Mesodermal cell (in vitro differentiated cells): Measurements from ENCODE around the gene MARK2.

Experiments used
- H3K27ac ChIP-seq: 2 replicates; pipeline ENCODE4 v1.7.0; 2013; ENCODE audit warnings: mild to moderate bottlenecking, low read depth, low read length, moderate library complexity; ENCODE audit not compliant: severe bottlenecking
- H3K36me3 ChIP-seq: 2 replicates; pipeline ENCODE4 v1.7.1; 2013; ENCODE audit warnings: mild to moderate bottlenecking, low read length, moderate library complexity; ENCODE audit not compliant: control insufficient read depth, insufficient read depth
- H3K4me1 ChIP-seq: one replicate; pipeline ENCODE4 v1.7.1; 2013; ENCODE audit warnings: mild to moderate bottlenecking, low read length; ENCODE audit not compliant: insufficient read depth, control insufficient read depth, poor library complexity, severe bottlenecking
- H3K4me3 ChIP-seq: 2 replicates; pipeline ENCODE4 v1.7.0; 2013; ENCODE audit warnings: low read length, control low read depth, mild to moderate bottlenecking; ENCODE audit not compliant: insufficient read depth, poor library complexity, severe bottlenecking; ENCODE audit errors: extremely low read depth
- H3K9me3 ChIP-seq: 2 replicates; pipeline ENCODE4 v1.7.1; 2013; ENCODE audit warnings: mild to moderate bottlenecking, low read length, moderate library complexity; ENCODE audit not compliant: control insufficient read depth
- WGBS, 2 experiments: methylation state at CpG; one replicate each; pipeline ENCODE4 v1.1.5; 2013; ENCODE audit warnings: missing lambda C conversion rate in 2 of 2; ENCODE audit not compliant: insufficient coverage in 2 of 2; 5-methylcytosine and 5-hydroxymethylcytosine counted together

MARK2 gene

DNA sequence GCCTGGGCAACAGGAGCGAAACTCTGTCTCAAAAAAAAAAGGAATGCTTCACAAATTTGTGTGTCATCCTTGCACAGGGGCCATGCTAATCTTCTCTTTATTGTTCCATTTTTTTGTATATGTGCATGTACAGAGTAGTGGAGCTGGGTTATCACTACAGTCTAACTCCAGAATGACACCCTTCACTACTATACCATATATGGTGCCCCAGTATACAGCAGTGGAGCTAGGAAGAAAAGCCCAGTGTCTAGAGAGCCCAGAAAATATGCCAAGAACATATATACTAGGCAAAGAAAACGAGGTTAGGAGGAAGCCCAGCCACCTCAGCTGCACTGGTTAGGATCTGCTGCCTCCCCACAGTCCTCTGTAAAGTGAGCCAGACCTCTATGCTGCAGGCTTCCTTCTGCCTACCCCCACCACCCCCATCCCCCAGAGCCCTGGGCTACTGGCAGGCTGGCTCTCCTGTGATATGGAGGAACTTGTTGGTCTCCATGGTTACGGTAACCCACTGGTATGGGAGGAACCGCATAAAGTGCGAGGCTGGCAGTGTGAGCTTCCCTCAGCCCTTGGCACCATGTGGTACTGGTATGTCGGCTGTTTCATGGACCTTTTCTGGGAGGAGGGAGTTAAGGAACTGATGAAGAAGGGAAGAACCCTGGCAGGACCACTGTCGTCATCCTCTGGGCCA is 43.8 kb downstream of the MARK2 start:
- no peaks in the 10 kb centered on the region for H3K9me3 ChIP-seq
- peak overlapping the region; percentile 43 for H3K27ac ChIP-seq
- WGBS, 2 experiments = 64 to 65% methylated on average over 6 to 7 of the region's 7 CpGs
- H3K4me3 ChIP-seq = no peak overlapping the region
- H3K4me1 ChIP-seq = peaks cover 30% of the 10 kb centered on the region
- peaks cover 22% of the 10 kb centered on the region for H3K36me3 ChIP-seq

DNA sequence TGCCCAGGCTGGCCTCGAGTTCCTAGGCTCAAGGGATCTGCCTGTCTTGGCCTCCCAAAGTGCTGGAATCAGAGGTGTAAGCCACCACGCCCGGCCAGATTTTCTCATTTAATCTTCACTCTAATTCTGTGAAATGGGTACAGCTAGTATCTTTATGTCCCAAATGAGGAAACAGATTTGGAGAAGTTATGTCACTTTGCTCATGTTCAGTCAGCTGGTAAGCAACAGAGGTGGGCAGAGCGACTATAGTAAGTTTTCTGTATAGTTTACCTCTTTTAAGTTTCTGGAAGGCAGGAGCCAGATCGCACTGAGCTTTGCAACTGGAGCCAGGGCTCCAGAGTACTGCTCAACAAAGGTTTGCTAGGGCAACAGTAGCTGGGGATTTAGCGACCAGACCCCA is 44.9 kb downstream of the MARK2 start:
- Histone ChIP-seq H3K4me3 (no peak overlapping the region), H3K27ac (peak overlapping the region; percentile 29), H3K4me1 (peaks cover 41% of the 10 kb centered on the region), H3K36me3 (peaks cover 18% of the 10 kb centered on the region), H3K9me3 (no peaks in the 10 kb centered on the region)
- 88 to 97% methylated on average over 6 of the region's 6 CpGs for WGBS, 2 experiments

DNA sequence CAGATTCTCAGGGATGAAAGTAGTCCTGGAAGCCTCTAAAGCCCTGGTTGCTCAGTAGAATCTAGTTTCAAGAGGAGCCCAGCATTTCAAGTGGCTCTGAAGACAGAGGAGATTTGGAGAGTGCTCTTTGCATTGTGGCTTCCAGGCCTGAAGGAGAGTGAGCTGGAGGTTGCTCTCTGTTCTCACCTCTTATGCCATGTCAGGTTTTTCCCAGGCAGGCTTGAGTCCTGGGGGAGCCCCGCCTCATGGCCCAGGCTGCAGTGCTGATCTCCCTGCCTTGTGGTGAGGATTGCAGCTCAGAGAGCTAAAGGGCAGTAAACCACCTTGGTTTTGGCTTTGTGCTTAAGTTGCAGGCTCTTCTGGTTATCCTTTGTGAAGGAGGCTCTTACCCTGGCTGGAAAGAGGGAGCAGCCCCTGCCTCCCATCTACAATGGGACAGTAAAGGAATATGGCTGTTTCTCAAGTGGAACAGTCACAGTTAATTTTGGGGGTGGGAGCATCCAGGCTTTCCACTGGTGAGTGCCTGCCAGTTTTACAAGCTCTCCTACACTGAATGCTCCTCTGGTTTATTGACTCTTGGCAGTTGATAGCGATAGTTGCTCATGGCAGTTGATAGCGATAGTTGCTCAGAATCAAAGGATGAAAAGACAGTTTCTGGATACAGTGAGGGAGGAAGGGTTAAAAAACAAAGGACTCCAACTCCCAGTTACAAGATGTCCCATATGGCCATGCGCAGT is 45.5 kb downstream of the MARK2 start:
- H3K27ac ChIP-seq = peak overlapping the region; percentile 29
- H3K4me3 ChIP-seq = no peak overlapping the region
- H3K9me3 ChIP-seq = no peaks in the 10 kb centered on the region
- H3K36me3 ChIP-seq = peaks cover 21% of the 10 kb centered on the region
- WGBS, 2 experiments = 94 to 100% methylated on average over 2 to 4 of the region's 4 CpGs
- H3K4me1 ChIP-seq = peaks cover 38% of the 10 kb centered on the region

DNA sequence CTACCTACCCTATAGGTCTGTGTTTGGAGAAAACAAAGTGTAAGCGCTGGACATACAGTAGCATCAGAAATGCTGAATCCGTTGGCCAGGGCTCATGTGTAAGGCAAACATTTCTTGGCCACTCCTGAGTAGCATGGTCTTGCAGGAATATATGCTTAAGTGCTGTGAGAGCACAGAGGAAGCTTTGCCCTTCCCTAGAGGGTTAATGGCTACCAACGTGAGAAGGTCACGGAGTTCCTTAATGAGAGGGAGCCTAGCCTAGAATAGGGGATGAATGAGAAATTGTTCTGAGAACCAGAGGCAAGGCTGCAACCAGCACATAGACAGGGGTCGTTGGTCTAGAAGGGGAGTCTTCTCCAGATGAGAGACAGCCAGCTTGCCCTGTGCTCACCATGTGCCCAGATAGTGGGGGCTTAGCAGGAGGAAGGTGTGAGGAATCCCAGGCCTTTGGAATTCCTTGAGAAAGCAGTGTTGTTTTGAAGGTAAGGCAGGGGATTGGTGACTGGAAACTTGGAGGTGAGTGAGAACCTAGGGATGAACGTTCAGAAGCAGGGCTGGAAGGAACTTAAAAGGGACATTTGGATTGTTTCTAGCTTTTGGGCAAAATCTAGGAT is 48.6 kb downstream of the MARK2 start:
- H3K27ac ChIP-seq = peak overlapping the region; percentile 64
- peaks cover 36% of the 10 kb centered on the region for H3K36me3 ChIP-seq
- no peak overlapping the region for H3K4me3 ChIP-seq
- WGBS, 2 experiments = 65 to 71% methylated on average over 6 of the region's 6 CpGs
- peaks cover 27% of the 10 kb centered on the region for H3K4me1 ChIP-seq
- no peaks in the 10 kb centered on the region for H3K9me3 ChIP-seq

DNA sequence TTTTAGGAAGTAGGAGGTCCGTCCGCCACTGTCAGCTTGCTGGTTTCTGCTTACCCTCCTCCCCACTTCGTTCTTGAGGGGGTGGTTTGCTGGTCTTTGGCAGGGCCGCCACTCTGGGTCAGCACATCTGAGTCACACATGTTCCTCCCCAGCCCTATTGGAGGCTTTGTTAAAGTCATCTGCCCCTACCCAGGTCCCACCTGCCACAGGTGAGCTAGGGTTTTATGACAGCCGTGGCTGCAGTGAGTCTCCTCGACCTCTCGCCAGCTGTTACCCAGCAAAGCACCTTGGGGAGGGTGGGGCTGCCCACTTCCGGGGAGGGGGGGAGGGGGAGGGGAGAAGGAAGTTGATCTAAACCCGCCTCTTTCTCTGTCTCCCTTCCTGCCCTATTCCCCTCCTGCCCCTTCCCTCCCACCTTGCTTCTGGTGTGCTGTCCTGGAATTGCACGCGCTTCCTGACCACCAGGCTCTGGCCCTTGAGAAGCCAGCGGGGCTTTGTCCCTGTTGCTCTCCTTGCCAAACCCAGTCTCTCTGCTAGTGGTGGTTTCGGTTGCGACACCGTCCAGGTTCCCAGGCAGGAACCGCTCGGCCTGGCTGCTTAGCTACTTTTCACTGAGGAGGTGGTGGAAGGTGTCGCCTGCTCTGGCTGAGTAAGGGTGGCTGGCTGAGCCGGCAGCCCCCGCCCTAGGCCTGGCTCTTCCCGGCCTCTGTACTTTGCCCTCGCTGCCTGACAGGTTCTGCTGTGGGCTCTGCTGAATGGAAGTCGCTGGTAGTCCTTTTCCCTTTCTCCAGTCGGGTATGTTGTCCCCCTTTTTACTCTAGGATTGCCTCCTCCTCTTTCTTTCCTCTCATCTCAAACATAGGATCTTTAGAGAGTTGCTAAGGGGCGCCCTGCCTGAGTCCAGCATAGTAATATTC is 49.5 kb downstream of the MARK2 start:
- Histone ChIP-seq H3K4me3 (no peak overlapping the region), H3K9me3 (no peaks in the 10 kb centered on the region), H3K36me3 (peaks cover 36% of the 10 kb centered on the region), H3K27ac (peak overlapping the region; percentile 64), H3K4me1 (peaks cover 23% of the 10 kb centered on the region)
- 62 to 64% methylated on average over 10 to 14 of the region's 25 CpGs for WGBS, 2 experiments

DNA sequence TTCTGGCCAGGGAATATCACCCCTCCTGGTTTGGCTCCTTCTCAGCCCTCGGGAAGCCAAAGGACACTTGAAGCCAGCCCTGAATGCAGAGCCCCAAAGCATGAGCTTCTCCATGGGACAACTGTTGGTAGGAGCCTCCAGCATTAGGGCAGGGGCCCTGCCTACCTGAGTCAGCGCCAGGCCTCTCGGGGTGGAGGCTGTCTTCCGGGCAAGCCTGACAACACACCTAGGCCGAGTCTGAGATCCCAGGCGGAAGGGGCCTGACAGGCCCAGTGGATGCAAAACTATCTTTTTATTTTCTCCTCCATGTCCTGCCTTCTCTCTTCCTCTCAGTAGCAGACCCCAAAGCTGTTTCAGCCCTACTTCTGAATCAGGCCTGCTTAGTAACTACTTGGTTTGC is 50.4 kb downstream of the MARK2 start:
- Histone ChIP-seq H3K27ac (no peak overlapping the region), H3K36me3 (peaks cover 34% of the 10 kb centered on the region), H3K4me3 (no peak overlapping the region), H3K4me1 (peaks cover 23% of the 10 kb centered on the region), H3K9me3 (no peaks in the 10 kb centered on the region)
- 96 to 100% methylated on average over 6 of the region's 6 CpGs for WGBS, 2 experiments

DNA sequence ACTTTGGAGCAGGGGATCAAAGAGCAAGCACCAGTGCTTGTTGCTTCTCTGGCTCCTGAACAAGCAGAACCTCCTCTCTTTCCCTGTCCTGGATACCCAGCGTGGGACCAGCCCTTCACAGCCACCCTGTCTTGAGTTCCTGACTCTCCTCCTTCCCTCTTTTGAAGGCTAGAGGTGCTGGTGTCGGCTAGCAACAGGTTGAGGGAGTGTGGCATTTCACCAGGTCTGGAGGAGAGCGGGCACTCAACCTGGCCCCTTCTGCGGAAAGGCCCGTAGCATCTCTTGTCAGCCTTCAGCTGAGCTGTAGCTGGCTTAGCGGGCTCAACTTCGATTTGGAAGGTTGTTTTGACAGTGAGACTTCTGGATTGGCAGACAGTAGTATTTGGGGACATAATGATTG is 51.5 kb downstream of the MARK2 start:
- Histone ChIP-seq H3K36me3 (peaks cover 32% of the 10 kb centered on the region), H3K4me1 (peaks cover 23% of the 10 kb centered on the region), H3K4me3 (no peak overlapping the region), H3K27ac (no peak overlapping the region), H3K9me3 (no peaks in the 10 kb centered on the region)
- WGBS, 2 experiments = 84 to 86% methylated on average over 6 of the region's 7 CpGs

DNA sequence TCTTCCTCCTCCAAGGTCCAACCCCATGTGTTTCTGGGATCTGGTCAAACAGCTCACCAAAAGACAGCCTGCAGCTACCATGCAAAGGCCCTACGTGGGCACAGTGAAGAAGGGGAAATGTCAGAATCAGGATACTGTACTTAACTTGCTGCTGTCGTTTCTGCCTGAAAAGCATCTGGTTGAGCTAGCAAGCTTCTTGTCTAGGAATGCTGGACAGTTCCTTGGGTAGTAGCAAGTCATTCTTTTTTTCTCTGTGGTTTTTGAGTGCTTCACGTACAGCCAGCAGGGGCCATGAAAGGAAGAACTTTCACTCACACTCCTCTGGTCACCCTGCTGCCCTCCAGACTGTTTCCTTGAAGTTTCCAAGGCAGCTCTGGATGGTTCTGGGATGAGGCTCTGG is 53.3 kb downstream of the MARK2 start:
- H3K4me1 ChIP-seq = peaks cover 17% of the 10 kb centered on the region
- H3K9me3 ChIP-seq = no peaks in the 10 kb centered on the region
- peaks cover 50% of the 10 kb centered on the region for H3K36me3 ChIP-seq
- no peak overlapping the region for H3K4me3 ChIP-seq
- H3K27ac ChIP-seq = no peak overlapping the region
- 75 to 100% methylated on average over 2 of the region's 3 CpGs for WGBS, 2 experiments

DNA sequence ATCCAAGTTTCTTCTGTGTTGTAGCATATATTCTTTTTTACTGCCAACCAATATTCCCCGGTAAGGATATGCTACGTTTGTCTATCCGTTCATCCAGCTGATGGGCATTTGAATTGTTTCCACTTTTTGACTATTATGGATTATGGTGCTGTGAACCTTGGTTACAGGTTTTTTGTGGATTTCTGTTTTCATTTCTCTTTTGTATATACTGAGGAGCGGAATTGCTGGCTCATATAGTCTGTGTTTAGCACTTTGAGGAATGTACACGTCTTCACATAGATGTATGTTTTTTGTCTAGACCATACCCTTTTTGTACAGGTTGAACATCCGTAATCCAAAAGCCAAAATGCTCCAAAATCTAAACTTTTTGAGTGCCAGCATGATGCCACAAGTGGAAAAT is 54.4 kb downstream of the MARK2 start:
- Histone ChIP-seq H3K9me3 (no peaks in the 10 kb centered on the region), H3K4me1 (peaks cover 6% of the 10 kb centered on the region), H3K4me3 (no peak overlapping the region), H3K27ac (no peak overlapping the region), H3K36me3 (peaks cover 61% of the 10 kb centered on the region)
- WGBS, 2 experiments = 91 to 100% methylated on average over 4 of the region's 6 CpGs

DNA sequence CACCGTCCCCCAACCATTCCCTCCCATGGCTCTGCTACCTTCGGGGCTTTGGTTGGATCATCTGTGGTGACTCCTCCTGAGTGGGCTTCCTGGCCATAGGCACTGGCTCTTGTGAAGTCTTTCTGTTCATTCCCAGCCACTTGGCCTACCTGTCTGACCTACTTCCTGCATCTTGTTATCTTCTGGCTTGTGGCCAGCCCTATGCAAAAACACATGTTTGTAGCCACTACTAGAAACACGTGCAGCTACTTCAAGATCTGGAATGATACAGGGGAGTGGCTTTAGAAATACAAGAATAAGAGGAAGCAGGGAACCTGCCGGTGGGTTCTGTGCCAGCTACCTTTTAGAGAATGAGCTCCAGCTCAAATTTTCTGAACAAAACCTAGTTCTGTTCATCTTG is 57.2 kb downstream of the MARK2 start:
- peaks cover 71% of the 10 kb centered on the region for H3K36me3 ChIP-seq
- no peaks in the 10 kb centered on the region for H3K9me3 ChIP-seq
- H3K4me1 ChIP-seq = no peaks in the 10 kb centered on the region
- WGBS, 2 experiments = 91 to 93% methylated on average over 2 to 3 of the region's 4 CpGs
- no peak overlapping the region for H3K27ac ChIP-seq
- H3K4me3 ChIP-seq = no peak overlapping the region
